ENCODE measurements around the gene HPSE2. TPM values are rescaled to one million over a fixed set of nuclear protein-coding genes. Genes with fewer than 3 reads are reported as not detected.

HPSE2 gene
- total and polyA plus RNA-seq, 2 of the 13 experiments (the other 11 are each of a cell fraction or from before 2014, with no cell fraction given), result 0.01 TPM; not detected in 1

DNA sequence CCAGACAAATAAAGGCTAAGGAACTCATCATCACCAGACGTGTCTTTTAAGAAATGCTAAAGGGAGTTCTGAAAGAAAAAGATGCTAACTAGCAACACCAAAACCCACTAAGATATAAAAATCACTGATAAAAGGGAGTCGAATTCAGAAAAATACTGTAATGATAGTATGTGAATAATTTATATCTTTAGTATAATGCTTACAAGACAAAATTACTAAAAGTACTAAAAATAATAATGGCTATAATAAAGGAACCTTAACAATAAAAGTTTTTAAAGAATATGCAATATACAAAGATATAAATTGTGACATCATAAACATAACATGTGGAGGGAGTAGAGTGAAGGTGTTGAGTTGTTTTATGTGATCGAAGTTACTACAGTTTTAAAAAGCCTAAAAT lies 28.3 kb downstream of the HPSE2 start:
- BruUV-seq (replicated peaks), result no TSS peak
- ChIA-PET CTCF (ENCODE audit: low intra/inter-chr PET ratio, low total read pairs) (no interaction called here), POLR2A (no interaction called here)
- in situ Hi-C loops (cut with HindIII; ENCODE audit: extremely low pct_ligation_motif_present, low pct_unique_long_range_greater_than_20kb) (no loop called here), intact Hi-C loops (cut with micrococcal nuclease; ENCODE audit: unreplicated experiment) (no loop called here)
- H3K27ac ChIP-seq (ENCODE audit: extremely low read length, insufficient read depth, low read length), result no peak overlapping the region
- H3K4me2 ChIP-seq (ENCODE audit: low read depth, low read length), result no peak overlapping the region
- no peak overlapping the region for H3K4me3 ChIP-seq (replicated peaks in 1 of 3; ENCODE audit: insufficient read depth in 1 of 3, low read depth in 2 of 3, low read length in 3 of 3)
- FAIRE-seq (no peak), DNase-seq (ENCODE audit: low spot score) (no peak), ATAC-seq (no peak)
- TF ChIP-seq PHB2 (IDR thresholded peaks at IDR 0.05; ENCODE audit: partially characterized antibody) (no peak), MAFK (conservative IDR thresholded peaks at IDR 0.05 in 1 of 2, IDR thresholded peaks at IDR 0.05 in 1 of 2; ENCODE audit: low read length in 2 of 2) (peak in 1 of 2 experiments; percentile 62; a peak in 2 of 4 replicates), MAFF (IDR thresholded peaks at IDR 0.05; ENCODE audit: low read depth, low read length) (peak; percentile 32; the same call in 1 of the 2 replicates)
- H2AFZ ChIP-seq (ENCODE audit: low read length), result no peak overlapping the region
- H3K9ac ChIP-seq (ENCODE audit: insufficient read depth, low read depth, low read length), result no peak overlapping the region
- no peaks in the 10 kb centered on the region for H3K4me1 ChIP-seq (ENCODE audit: insufficient read depth, low read length)
- H3K36me3 ChIP-seq (replicated peaks in 1 of 2; ENCODE audit: control insufficient read depth in 1 of 2, insufficient read depth in 2 of 2, low read length in 2 of 2), result no peaks in the 10 kb centered on the region
- H3K9me3 ChIP-seq (ENCODE audit: low read length), result no peaks in the 10 kb centered on the region
- no peaks in the 10 kb centered on the region for H4K20me1 ChIP-seq (ENCODE audit: insufficient read depth, low read length)
- no peaks in the 10 kb centered on the region for H3K79me2 ChIP-seq (ENCODE audit: insufficient read depth, low read length)
- 4% methylated on average over 3 of the region's 3 CpGs for WGBS (ENCODE audit: low lambda C conversion rate)
- H3K27me3 ChIP-seq (ENCODE audit: control insufficient read depth in 1 of 2, insufficient read depth in 2 of 2, low read length in 2 of 2), result no peaks in the 10 kb centered on the region

DNA sequence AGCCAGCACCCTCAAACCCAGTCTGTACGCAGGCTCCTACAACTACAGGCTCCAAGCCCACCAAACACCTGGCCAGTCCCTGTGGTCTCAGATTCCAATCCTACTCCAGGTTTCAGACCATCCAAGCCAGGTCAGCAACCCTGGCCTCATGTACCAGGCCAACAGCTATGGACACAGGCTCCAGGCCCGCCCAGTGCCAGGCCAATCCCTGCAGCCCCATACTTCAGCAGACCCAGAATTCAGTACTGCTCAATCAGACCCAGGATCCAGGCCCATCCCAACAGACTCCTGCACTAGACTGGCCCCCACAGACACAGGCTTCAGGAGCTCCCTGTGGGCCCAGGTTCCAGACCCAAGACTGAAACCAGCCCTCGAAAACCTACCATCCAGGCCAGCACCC lies 32.3 kb downstream of the HPSE2 start:
- BruUV-seq (replicated peaks), result no TSS peak
- H3K79me2 ChIP-seq (ENCODE audit: insufficient read depth, low read length), result no peaks in the 10 kb centered on the region
- DNase-seq (ENCODE audit: low spot score) (no peak), FAIRE-seq (no peak), ATAC-seq (no peak)
- H3K36me3 ChIP-seq (replicated peaks in 1 of 2; ENCODE audit: control insufficient read depth in 1 of 2, insufficient read depth in 2 of 2, low read length in 2 of 2), result no peaks in the 10 kb centered on the region
- no peaks in the 10 kb centered on the region for H3K27me3 ChIP-seq (ENCODE audit: control insufficient read depth in 1 of 2, insufficient read depth in 2 of 2, low read length in 2 of 2)
- intact Hi-C loops (cut with micrococcal nuclease; ENCODE audit: unreplicated experiment), result no loop called here
- no peak overlapping the region for H3K9ac ChIP-seq (ENCODE audit: insufficient read depth, low read depth, low read length)
- no peak overlapping the region for H3K4me3 ChIP-seq (replicated peaks in 1 of 3; ENCODE audit: insufficient read depth in 1 of 3, low read depth in 2 of 3, low read length in 3 of 3)
- no peak overlapping the region for H2AFZ ChIP-seq (ENCODE audit: low read length)
- 7% methylated on average over 2 of the region's 3 CpGs for WGBS (ENCODE audit: low lambda C conversion rate)
- ChIA-PET CTCF (ENCODE audit: low intra/inter-chr PET ratio, low total read pairs) (no interaction called here), POLR2A (no interaction called here)
- H3K27ac ChIP-seq (ENCODE audit: extremely low read length, insufficient read depth, low read length), result no peak overlapping the region
- no peaks in the 10 kb centered on the region for H3K4me1 ChIP-seq (ENCODE audit: insufficient read depth, low read length)
- no peaks in the 10 kb centered on the region for H4K20me1 ChIP-seq (ENCODE audit: insufficient read depth, low read length)
- in situ Hi-C loops (cut with HindIII; ENCODE audit: extremely low pct_ligation_motif_present, low pct_unique_long_range_greater_than_20kb), result no loop called here
- no peaks in the 10 kb centered on the region for H3K9me3 ChIP-seq (ENCODE audit: low read length)
- no peak overlapping the region for H3K4me2 ChIP-seq (ENCODE audit: low read depth, low read length)
- TF ChIP-seq KLF11 (CRISPR knock-in tag; IDR thresholded peaks at IDR 0.05), result no peak
